ENCODE data around the gene PARD3. TPM values are rescaled to one million over a fixed set of nuclear protein-coding genes. Genes with fewer than 3 reads are reported as not detected.

The PARD3 gene
- total RNA-seq, 1 donor from 2014 or later, result 35.4 TPM

- Mint-ChIP-seq H3K36me3 (ENCODE audit: low read depth, unreplicated experiment) (no peaks in the 10 kb centered on the region), H3K4me3 (ENCODE audit: unreplicated experiment) (peak overlapping the region; percentile 75), H3K9me3 (ENCODE audit: unreplicated experiment) (no peaks in the 10 kb centered on the region), H3K4me1 (ENCODE audit: low read depth, unreplicated experiment) (peaks cover 16% of the 10 kb centered on the region), H3K27me3 (ENCODE audit: low read depth, unreplicated experiment) (no peaks in the 10 kb centered on the region), H3K27ac (ENCODE audit: unreplicated experiment) (no peak overlapping the region)
- H3K4me3 ChIP-seq (ENCODE audit: insufficient read depth, low read depth, low read length), result peak overlapping the region; percentile 39
- H3K79me2 ChIP-seq (ENCODE audit: insufficient read depth, low read length), result peaks cover 64% of the 10 kb centered on the region
- TF ChIP-seq CTCF (IDR thresholded peaks at IDR 0.05; ENCODE audit: insufficient read depth, low read depth, low read length), result no peak
- H3K4me2 ChIP-seq (ENCODE audit: low read length), result peak overlapping the region; percentile 82
- peaks cover 47% of the 10 kb centered on the region for H4K20me1 ChIP-seq (ENCODE audit: insufficient read depth, low read length)
- H3K9me3 ChIP-seq (ENCODE audit: insufficient read depth, low read depth, low read length), result no peaks in the 10 kb centered on the region
- no peaks in the 10 kb centered on the region for H3K36me3 ChIP-seq (ENCODE audit: insufficient read depth, low read length)
- H2AFZ ChIP-seq (ENCODE audit: low read depth, low read length), result peak overlapping the region; percentile 62
- H3K27ac ChIP-seq (ENCODE audit: low read depth, low read length), result peak overlapping the region; percentile 10
- FAIRE-seq (no peak), DNase-seq (ENCODE audit: low read depth) (peak; percentile 91)
- peaks cover 19% of the 10 kb centered on the region for H3K4me1 ChIP-seq (ENCODE audit: insufficient read depth, low read length)
- peak overlapping the region; percentile 53 for H3K9ac ChIP-seq (ENCODE audit: low read length)
- no peaks in the 10 kb centered on the region for H3K27me3 ChIP-seq (ENCODE audit: insufficient read depth, low read length)
Measured at GRCh38 chr10:34739915-34740314, 75.2 kb downstream of the PARD3 start.

- Histone ChIP-seq H3K4me3 (ENCODE audit: insufficient read depth, low read depth, low read length) (no peak overlapping the region), H3K27me3 (ENCODE audit: insufficient read depth, low read length) (no peaks in the 10 kb centered on the region), H3K79me2 (ENCODE audit: insufficient read depth, low read length) (peaks cover 59% of the 10 kb centered on the region), H3K9ac (ENCODE audit: low read length) (no peak overlapping the region), H3K36me3 (ENCODE audit: insufficient read depth, low read length) (no peaks in the 10 kb centered on the region), H3K4me1 (ENCODE audit: insufficient read depth, low read length) (peaks cover 24% of the 10 kb centered on the region), H3K27ac (ENCODE audit: low read depth, low read length) (no peak overlapping the region), H4K20me1 (ENCODE audit: insufficient read depth, low read length) (peaks cover 31% of the 10 kb centered on the region), H2AFZ (ENCODE audit: low read depth, low read length) (no peak overlapping the region), H3K9me3 (ENCODE audit: insufficient read depth, low read depth, low read length) (no peaks in the 10 kb centered on the region), H3K4me2 (ENCODE audit: low read length) (no peak overlapping the region)
- DNase-seq (ENCODE audit: low read depth), result no peak
- H3K4me1 Mint-ChIP-seq (ENCODE audit: low read depth, unreplicated experiment), result peaks cover 17% of the 10 kb centered on the region
- H3K9me3 Mint-ChIP-seq (ENCODE audit: unreplicated experiment), result no peaks in the 10 kb centered on the region
- no peak overlapping the region for H3K27ac Mint-ChIP-seq (ENCODE audit: unreplicated experiment)
- no peaks in the 10 kb centered on the region for H3K36me3 Mint-ChIP-seq (ENCODE audit: low read depth, unreplicated experiment)
- TF ChIP-seq CTCF (IDR thresholded peaks at IDR 0.05; ENCODE audit: insufficient read depth, low read depth, low read length), result no peak
- TF ChIP-seq EZH2 (IDR thresholded peaks at IDR 0.05; ENCODE audit: insufficient read depth, low read length), result no peak
- no peak for FAIRE-seq
- no peaks in the 10 kb centered on the region for H3K27me3 Mint-ChIP-seq (ENCODE audit: low read depth, unreplicated experiment)
- no peak overlapping the region for H3K4me3 Mint-ChIP-seq (ENCODE audit: unreplicated experiment)
Measured at GRCh38 chr10:34737772-34738169, 77.3 kb downstream of the PARD3 start.

- no peaks in the 10 kb centered on the region for H3K9me3 ChIP-seq (ENCODE audit: insufficient read depth, low read depth, low read length)
- H3K27me3 ChIP-seq (ENCODE audit: insufficient read depth, low read length), result no peaks in the 10 kb centered on the region
- H3K79me2 ChIP-seq (ENCODE audit: insufficient read depth, low read length), result peaks cover 53% of the 10 kb centered on the region
- no peaks in the 10 kb centered on the region for H3K27me3 Mint-ChIP-seq (ENCODE audit: low read depth, unreplicated experiment)
- H3K36me3 ChIP-seq (ENCODE audit: insufficient read depth, low read length), result no peaks in the 10 kb centered on the region
- peaks cover 16% of the 10 kb centered on the region for H3K4me1 Mint-ChIP-seq (ENCODE audit: low read depth, unreplicated experiment)
- no peak overlapping the region for H3K4me3 ChIP-seq (ENCODE audit: insufficient read depth, low read depth, low read length)
- peaks cover 25% of the 10 kb centered on the region for H4K20me1 ChIP-seq (ENCODE audit: insufficient read depth, low read length)
- H3K4me2 ChIP-seq (ENCODE audit: low read length), result no peak overlapping the region
- DNase-seq (ENCODE audit: low read depth) (no peak), FAIRE-seq (no peak)
- H3K9ac ChIP-seq (ENCODE audit: low read length), result no peak overlapping the region
- no peak for TF ChIP-seq EZH2 (IDR thresholded peaks at IDR 0.05; ENCODE audit: insufficient read depth, low read length)
- TF ChIP-seq CTCF (IDR thresholded peaks at IDR 0.05; ENCODE audit: insufficient read depth, low read depth, low read length), result no peak
- H3K9me3 Mint-ChIP-seq (ENCODE audit: unreplicated experiment), result no peaks in the 10 kb centered on the region
- H3K27ac ChIP-seq (ENCODE audit: low read depth, low read length), result no peak overlapping the region
- H3K4me1 ChIP-seq (ENCODE audit: insufficient read depth, low read length), result peaks cover 29% of the 10 kb centered on the region
- no peak overlapping the region for H3K4me3 Mint-ChIP-seq (ENCODE audit: unreplicated experiment)
- H3K27ac Mint-ChIP-seq (ENCODE audit: unreplicated experiment), result no peak overlapping the region
- no peak overlapping the region for H2AFZ ChIP-seq (ENCODE audit: low read depth, low read length)
- no peaks in the 10 kb centered on the region for H3K36me3 Mint-ChIP-seq (ENCODE audit: low read depth, unreplicated experiment)
Measured at GRCh38 chr10:34736976-34737771, 77.9 kb downstream of the PARD3 start.

Data from astrocyte (in vitro differentiated cells and primary cell).